SU-DHL-6 (cell line): ENCODE measurements around the gene B3GNT5.

Experiments
- H2AFZ ChIP-seq: fragments of 200-600 bp; sonication (generic); 2 replicates; pipeline ENCODE4 v1.6.1; 2014; ENCODE audit warnings: low read depth, mild to moderate bottlenecking, moderate library complexity, mixed read lengths, antibody characterized with exemption, low read length; ENCODE audit not compliant: severe bottlenecking
- H3F3A ChIP-seq: fragments of 200-600 bp; shearing (Covaris generic); 2 replicates; pipeline ENCODE4 v1.6.0; 2016; ENCODE audit warnings: antibody characterized with exemption, mild to moderate bottlenecking; ENCODE audit not compliant: insufficient read depth
- H3K27ac ChIP-seq: fragments of 200-600 bp; sonication (generic); 2 replicates; pipeline ENCODE4 v1.5.1; 2016; ENCODE audit warnings: low read depth, mild to moderate bottlenecking, low read length, moderate library complexity, mixed read lengths
- H3K27me3 ChIP-seq: fragments of 200-600 bp; sonication (generic), shearing (Covaris generic); 2 replicates; pipeline ENCODE4 v1.6.0; 2014; ENCODE audit warnings: mild to moderate bottlenecking, low read length
- H3K36me3 ChIP-seq: fragments of 200-600 bp; sonication (generic); 2 replicates; pipeline ENCODE4 v1.6.1; 2014; ENCODE audit warnings: mild to moderate bottlenecking, low read length, mixed read lengths
- H3K4me2 ChIP-seq: fragments of 300-600, 200-600 bp; shearing (Covaris generic), sonication (generic); 2 replicates; pipeline ENCODE4 v1.6.0; 2014; ENCODE audit warnings: low read length, low read depth, mild to moderate bottlenecking; ENCODE audit not compliant: poor library complexity, severe bottlenecking
- H3K4me3 ChIP-seq: fragments of 200-600 bp; sonication (generic); 2 replicates; pipeline ENCODE4 v1.5.1; 2014; ENCODE audit warnings: antibody characterized with exemption, low read length, mild to moderate bottlenecking, mixed read lengths; ENCODE audit not compliant: insufficient read depth, poor library complexity, severe bottlenecking
- H3K79me2 ChIP-seq: fragments of 200-600 bp; sonication (generic); 2 replicates; pipeline ENCODE4 v1.6.1; 2014; ENCODE audit warnings: mild to moderate bottlenecking, low read length, moderate library complexity; ENCODE audit not compliant: insufficient read depth
- H3K9ac ChIP-seq: fragments of 200-600 bp; sonication (generic); 2 replicates; pipeline ENCODE4 v1.7.0; 2014; ENCODE audit warnings: mild to moderate bottlenecking, low read length
- H3K9me2 ChIP-seq: fragments of 200-600 bp; sonication (generic); replicated peaks from 2 replicates; pipeline ENCODE4 v1.6.1; 2014; ENCODE audit warnings: low read length; ENCODE audit not compliant: insufficient read depth
- H3K9me3 ChIP-seq: fragments of 200-600 bp; sonication (generic); 2 replicates; pipeline ENCODE4 v1.6.1; 2014; ENCODE audit warnings: low read length, mixed read lengths; ENCODE audit not compliant: insufficient read depth
- H4K20me1 ChIP-seq: fragments of 200-600 bp; sonication (generic); 2 replicates; pipeline ENCODE4 v1.6.1; 2014; ENCODE audit warnings: low read depth, mild to moderate bottlenecking, antibody characterized with exemption, low read length, moderate library complexity, mixed read lengths
- CTCF ChIP-seq: fragments of 200-600 bp; sonication (generic); IDR thresholded peaks from one replicate; pipeline ENCODE4 v1.5.1; 2017; ENCODE audit warnings: antibody characterized with exemption, mild to moderate bottlenecking, low read length, moderate library complexity; ENCODE audit not compliant: insufficient read depth, poor library complexity, severe bottlenecking
- EZH2phosphoT487 ChIP-seq: fragments of 200-600 bp; sonication (generic), shearing (Covaris generic); conservative IDR thresholded peaks from 2 replicates; pipeline ENCODE4 v1.6.1; 2018; ENCODE audit warnings: mild to moderate bottlenecking, antibody characterized with exemption, low read length, moderate library complexity, mixed read lengths

Gene B3GNT5

GRCh38 chr3:183222631-183223235 lies 30.3 kb upstream of the B3GNT5 start:
- Histone ChIP-seq H3K9me2 (no peaks in the 10 kb centered on the region), H3K27me3 (no peaks in the 10 kb centered on the region), H3K4me2 (no peak overlapping the region), H3K4me3 (no peak overlapping the region), H2AFZ (no peak overlapping the region), H3K9ac (no peak overlapping the region), H4K20me1 (no peaks in the 10 kb centered on the region), H3F3A (no peaks in the 10 kb centered on the region), H3K27ac (no peak overlapping the region), H3K36me3 (no peaks in the 10 kb centered on the region), H3K79me2 (no peaks in the 10 kb centered on the region), H3K9me3 (no peaks in the 10 kb centered on the region)
- TF ChIP-seq CTCF (no peak), EZH2phosphoT487 (no peak)

- Histone ChIP-seq H3K27ac (no peak overlapping the region), H3K36me3 (no peaks in the 10 kb centered on the region), H3K9me2 (no peaks in the 10 kb centered on the region), H3K9me3 (no peaks in the 10 kb centered on the region), H3K27me3 (no peaks in the 10 kb centered on the region), H4K20me1 (no peaks in the 10 kb centered on the region), H3F3A (no peaks in the 10 kb centered on the region), H3K4me2 (no peak overlapping the region), H3K4me3 (no peak overlapping the region), H2AFZ (no peak overlapping the region), H3K9ac (no peak overlapping the region), H3K79me2 (no peaks in the 10 kb centered on the region)
- TF ChIP-seq CTCF: no peak
- TF ChIP-seq EZH2phosphoT487: no peak
Observed at GRCh38 chr3:183224180-183224970, 28.7 kb upstream of the B3GNT5 start.

GRCh38 chr3:183226333-183226890 lies 26.6 kb upstream of the B3GNT5 start:
- H3K9ac ChIP-seq: no peak overlapping the region
- TF ChIP-seq CTCF: no peak
- TF ChIP-seq EZH2phosphoT487: no peak
- no peak overlapping the region for H3K4me2 ChIP-seq
- H3K4me3 ChIP-seq: no peak overlapping the region
- H3F3A ChIP-seq: no peaks in the 10 kb centered on the region
- no peaks in the 10 kb centered on the region for H3K27me3 ChIP-seq
- no peaks in the 10 kb centered on the region for H3K79me2 ChIP-seq
- no peak overlapping the region for H2AFZ ChIP-seq
- H3K27ac ChIP-seq: no peak overlapping the region
- no peaks in the 10 kb centered on the region for H3K9me2 ChIP-seq
- H3K9me3 ChIP-seq: no peaks in the 10 kb centered on the region
- H3K36me3 ChIP-seq: no peaks in the 10 kb centered on the region
- no peaks in the 10 kb centered on the region for H4K20me1 ChIP-seq
